Calu3 (cell line): ENCODE data around the gene CPT1B. TPM values are rescaled to one million over a fixed set of nuclear protein-coding genes. Genes with fewer than 3 reads are reported as not detected.
A peak's percentile ranks its signal among the peaks of the same experiment; 100 is the strongest.

Experiments
- BruUV-seq: library from RNA; stranded (reverse); fragments of 400-500 nt; replicated peaks from 2 replicates; lab custom pipeline; 2021; lab: Mats Ljungman, UMichigan
- CTCF ChIA-PET: fragments of 300-600 bp; sonication (Branson Sonifier 250); formaldehyde crosslinking; loops from one replicate; lab custom pipeline; 2022; ENCODE audit warnings: antibody characterized with exemption; lab: Charles Lee
- DNase-seq: peaks from one replicate; pipeline ENCODE4 v3.0.0; 2022
- H3K27ac Mint-ChIP-seq: one replicate; pipeline ENCODE4 v1.8.0; 2022; ENCODE audit warnings: mixed read lengths; ENCODE audit not compliant: unreplicated experiment
- H3K27me3 Mint-ChIP-seq: one replicate; pipeline ENCODE4 v1.8.0; 2022; ENCODE audit warnings: mixed read lengths; ENCODE audit not compliant: unreplicated experiment
- H3K36me3 Mint-ChIP-seq: one replicate; pipeline ENCODE4 v1.8.0; 2022; ENCODE audit warnings: mild to moderate bottlenecking, moderate library complexity, mixed read lengths; ENCODE audit not compliant: insufficient read depth, unreplicated experiment
- H3K4me1 Mint-ChIP-seq: one replicate; pipeline ENCODE4 v1.8.0; 2022; ENCODE audit warnings: mild to moderate bottlenecking, low read depth, mixed read lengths; ENCODE audit not compliant: unreplicated experiment
- H3K4me3 Mint-ChIP-seq: one replicate; pipeline ENCODE4 v1.8.0; 2022; ENCODE audit warnings: mild to moderate bottlenecking, low read depth, moderate library complexity, mixed read lengths; ENCODE audit not compliant: unreplicated experiment
- H3K9me3 Mint-ChIP-seq: one replicate; pipeline ENCODE4 v1.8.0; 2022; ENCODE audit warnings: low read depth, mixed read lengths; ENCODE audit not compliant: unreplicated experiment
- intact Hi-C: fragments of 100-400 bp; cut with micrococcal nuclease; formaldehyde crosslinking; loops from one replicate; pipeline ENCODE4 v1.10.0; 2022; ENCODE audit not compliant: unreplicated experiment
- total RNA-seq: library from RNA; stranded (reverse); gene quantifications from 2 replicates; pipeline ENCODE4 v1.2.3, GENCODE V29; 2022
- TF ChIP-seq, protein P1 (sequence below): fragments of 200-600 bp; IDR thresholded peaks from one replicate; pipeline ENCODE4 v1.8.0; 2022; ENCODE audit warnings: antibody characterized with exemption; ENCODE audit not compliant: unreplicated experiment

Gene CPT1B
- total RNA-seq, 1 experiment from 2014 or later = 72.6 TPM

- BruUV-seq = no TSS peak
- Mint-ChIP-seq H3K9me3 (no peaks in the 10 kb centered on the region), H3K27me3 (no peaks in the 10 kb centered on the region), H3K4me1 (peaks cover 14% of the 10 kb centered on the region), H3K4me3 (no peak overlapping the region), H3K27ac (no peak overlapping the region), H3K36me3 (peaks cover 10% of the 10 kb centered on the region)
- intact Hi-C loops = no loop called here
- CTCF ChIA-PET = no interaction called here
- TF ChIP-seq, protein P1, sequence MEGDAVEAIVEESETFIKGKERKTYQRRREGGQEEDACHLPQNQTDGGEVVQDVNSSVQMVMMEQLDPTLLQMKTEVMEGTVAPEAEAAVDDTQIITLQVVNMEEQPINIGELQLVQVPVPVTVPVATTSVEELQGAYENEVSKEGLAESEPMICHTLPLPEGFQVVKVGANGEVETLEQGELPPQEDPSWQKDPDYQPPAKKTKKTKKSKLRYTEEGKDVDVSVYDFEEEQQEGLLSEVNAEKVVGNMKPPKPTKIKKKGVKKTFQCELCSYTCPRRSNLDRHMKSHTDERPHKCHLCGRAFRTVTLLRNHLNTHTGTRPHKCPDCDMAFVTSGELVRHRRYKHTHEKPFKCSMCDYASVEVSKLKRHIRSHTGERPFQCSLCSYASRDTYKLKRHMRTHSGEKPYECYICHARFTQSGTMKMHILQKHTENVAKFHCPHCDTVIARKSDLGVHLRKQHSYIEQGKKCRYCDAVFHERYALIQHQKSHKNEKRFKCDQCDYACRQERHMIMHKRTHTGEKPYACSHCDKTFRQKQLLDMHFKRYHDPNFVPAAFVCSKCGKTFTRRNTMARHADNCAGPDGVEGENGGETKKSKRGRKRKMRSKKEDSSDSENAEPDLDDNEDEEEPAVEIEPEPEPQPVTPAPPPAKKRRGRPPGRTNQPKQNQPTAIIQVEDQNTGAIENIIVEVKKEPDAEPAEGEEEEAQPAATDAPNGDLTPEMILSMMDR = no peak
- DNase-seq = no peak
These were observed 29.9 kb downstream of the CPT1B start for GRCh38 chr22:50548040-50548920.

GRCh38 chr22:50547263-50547985 is 30.8 kb downstream of the CPT1B start:
- H3K27ac Mint-ChIP-seq = no peak overlapping the region
- H3K9me3 Mint-ChIP-seq = no peaks in the 10 kb centered on the region
- BruUV-seq = no TSS peak
- no peak overlapping the region for H3K4me3 Mint-ChIP-seq
- intact Hi-C loops = no loop called here
- peaks cover 19% of the 10 kb centered on the region for H3K4me1 Mint-ChIP-seq
- DNase-seq = no peak
- H3K36me3 Mint-ChIP-seq = peaks cover 10% of the 10 kb centered on the region
- no peaks in the 10 kb centered on the region for H3K27me3 Mint-ChIP-seq
- TF ChIP-seq, protein P1 = no peak
- CTCF ChIA-PET = no interaction called here

GRCh38 chr22:50546326-50547262 is 31.6 kb downstream of the CPT1B start:
- TF ChIP-seq, protein P1 = no peak
- CTCF ChIA-PET = interaction anchor here (0.5 to 1.8 kb wide), 2 partner anchors 16 to 34 kb away, joined by 7 to 8 read pairs; partner anchors contain the start of gene SYCE3
- H3K36me3 Mint-ChIP-seq = peaks cover 13% of the 10 kb centered on the region
- H3K27ac Mint-ChIP-seq = peak overlapping the region; percentile 92
- H3K9me3 Mint-ChIP-seq = no peaks in the 10 kb centered on the region
- peaks cover 23% of the 10 kb centered on the region for H3K4me1 Mint-ChIP-seq
- intact Hi-C loops = no loop called here
- no TSS peak for BruUV-seq
- no peak for DNase-seq
- H3K27me3 Mint-ChIP-seq = no peaks in the 10 kb centered on the region
- H3K4me3 Mint-ChIP-seq = peak overlapping the region; percentile 43
